ENCODE measurements around the gene ADARB1.

DNA sequence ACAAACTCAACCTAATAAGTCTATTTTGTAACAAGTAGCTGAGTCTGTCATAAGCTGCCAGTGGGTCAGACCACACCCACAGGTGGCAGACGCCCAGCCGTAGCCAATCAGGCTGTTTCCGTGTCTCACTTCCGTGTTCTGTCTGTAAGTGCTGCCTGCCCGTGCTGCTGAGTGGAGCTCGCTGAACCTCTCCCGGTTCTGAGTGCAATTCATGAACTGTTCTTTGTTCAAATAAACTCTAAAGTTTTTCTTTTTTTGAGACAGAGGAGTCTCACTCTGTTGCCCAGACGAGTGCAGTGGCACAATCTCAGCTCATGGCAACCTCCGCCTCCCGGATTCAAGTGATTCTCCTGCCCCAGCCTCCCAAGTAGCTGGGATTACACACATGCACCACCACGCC is 188.2 kb downstream of the ADARB1 start:
- TF ChIP-seq ELF4 (IDR thresholded peaks at IDR 0.05) (no peak), ARNT (IDR thresholded peaks at IDR 0.05) (no peak), SP1 (IDR thresholded peaks at IDR 0.05) (no peak), FOXK2 (IDR thresholded peaks at IDR 0.05) (no peak), BHLHE40 (IDR thresholded peaks at IDR 0.05; ENCODE audit: borderline replicate concordance) (no peak), FOXM1 (IDR thresholded peaks at IDR 0.05; ENCODE audit: borderline replicate concordance) (no peak), ZNF384 (IDR thresholded peaks at IDR 0.05) (no peak), SUZ12 (IDR thresholded peaks at IDR 0.05) (no peak), TARDBP (IDR thresholded peaks at IDR 0.05) (no peak), L3MBTL2 (conservative IDR thresholded peaks at IDR 0.05) (no peak), LEF1 (IDR thresholded peaks at IDR 0.05; ENCODE audit: borderline replicate concordance) (no peak), HDGF (IDR thresholded peaks at IDR 0.05; ENCODE audit: borderline replicate concordance) (no peak), FOXA1 (IDR thresholded peaks at IDR 0.05) (no peak)
- TF ChIP-seq, protein P1, sequence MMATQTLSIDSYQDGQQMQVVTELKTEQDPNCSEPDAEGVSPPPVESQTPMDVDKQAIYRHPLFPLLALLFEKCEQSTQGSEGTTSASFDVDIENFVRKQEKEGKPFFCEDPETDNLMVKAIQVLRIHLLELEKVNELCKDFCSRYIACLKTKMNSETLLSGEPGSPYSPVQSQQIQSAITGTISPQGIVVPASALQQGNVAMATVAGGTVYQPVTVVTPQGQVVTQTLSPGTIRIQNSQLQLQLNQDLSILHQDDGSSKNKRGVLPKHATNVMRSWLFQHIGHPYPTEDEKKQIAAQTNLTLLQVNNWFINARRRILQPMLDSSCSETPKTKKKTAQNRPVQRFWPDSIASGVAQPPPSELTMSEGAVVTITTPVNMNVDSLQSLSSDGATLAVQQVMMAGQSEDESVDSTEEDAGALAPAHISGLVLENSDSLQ (IDR thresholded peaks at IDR 0.05): no peak

Measured in HEK293T (cell line).